H9 (cell line): Measurements from ENCODE around the gene VPREB3. TPM values are rescaled to one million over a fixed set of nuclear protein-coding genes. Genes with fewer than 3 reads are reported as not detected.

Experiments
- DNase-seq: peaks from one replicate; pipeline ENCODE4 v3.0.0-alpha.2; 2017
- H2AFZ ChIP-seq: one replicate; pipeline ENCODE4 v1.6.1; 2013; ENCODE audit warnings: mild to moderate bottlenecking, low read length, control low read depth, moderate library complexity
- H2AK5ac ChIP-seq: 2 replicates; pipeline ENCODE4 v1.6.1; 2013; ENCODE audit warnings: low read length, control low read depth, mixed read lengths; ENCODE audit not compliant: insufficient read length
- H2BK120ac ChIP-seq: one replicate; pipeline ENCODE4 v1.6.1; 2013; ENCODE audit warnings: low read depth, mild to moderate bottlenecking, low read length, control low read depth, inconsistent platforms; ENCODE audit not compliant: poor library complexity, severe bottlenecking
- H2BK12ac ChIP-seq: 2 replicates; pipeline ENCODE4 v1.6.1; 2013; ENCODE audit warnings: low read length, control low read depth, mixed read lengths, low read depth; ENCODE audit not compliant: insufficient read length
- H2BK15ac ChIP-seq: 2 replicates; pipeline ENCODE4 v1.6.1; 2013; ENCODE audit warnings: low read depth, low read length, control low read depth
- H2BK20ac ChIP-seq: one replicate; pipeline ENCODE4 v1.6.1; 2013; ENCODE audit warnings: low read depth, mild to moderate bottlenecking, low read length, control low read depth, inconsistent platforms; ENCODE audit not compliant: poor library complexity, severe bottlenecking
- H2BK5ac ChIP-seq: 2 replicates; pipeline ENCODE4 v1.6.1; 2013; ENCODE audit warnings: low read length, control low read depth, mixed read lengths; ENCODE audit not compliant: insufficient read length
- H3K14ac ChIP-seq: 2 replicates; pipeline ENCODE4 v1.6.1; 2013; ENCODE audit warnings: low read length, control low read depth; ENCODE audit not compliant: insufficient read depth
- H3K18ac ChIP-seq: 2 replicates; pipeline ENCODE4 v1.6.1; 2013; ENCODE audit warnings: low read depth, mild to moderate bottlenecking, mixed read lengths, low read length, control low read depth; ENCODE audit not compliant: insufficient read length
- H3K23ac ChIP-seq: 2 replicates; pipeline ENCODE4 v1.6.1; 2013; ENCODE audit warnings: low read length, control low read depth, mixed read lengths, low read depth; ENCODE audit not compliant: insufficient read length
- H3K23me2 ChIP-seq: 2 replicates; pipeline ENCODE4 v1.6.1; 2013; ENCODE audit warnings: low read depth, mild to moderate bottlenecking, mixed read lengths, low read length, control low read depth; ENCODE audit not compliant: insufficient read length, poor library complexity, severe bottlenecking
- H3K27ac ChIP-seq: 2 replicates; pipeline ENCODE4 v1.5.1; 2013; ENCODE audit warnings: low read length, control low read depth, mixed read lengths, low read depth; ENCODE audit not compliant: insufficient read length
- H3K27me3 ChIP-seq: 2 replicates; pipeline ENCODE4 v1.6.1; 2013; ENCODE audit warnings: low read length, control low read depth, inconsistent platforms; ENCODE audit not compliant: insufficient read depth
- H3K4ac ChIP-seq: 2 replicates; pipeline ENCODE4 v1.6.1; 2013; ENCODE audit warnings: low read depth, mild to moderate bottlenecking, control low read depth, inconsistent platforms, low read length, moderate library complexity
- H3K4me1 ChIP-seq: 2 replicates; pipeline ENCODE4 v1.6.1; 2013; ENCODE audit warnings: low read length, control low read depth, inconsistent platforms; ENCODE audit not compliant: insufficient read depth
- H3K4me2 ChIP-seq: 2 replicates; pipeline ENCODE4 v1.6.1; 2013; ENCODE audit warnings: low read length, control low read depth, mixed read lengths; ENCODE audit not compliant: insufficient read length, insufficient read depth
- H3K56ac ChIP-seq: 2 replicates; pipeline ENCODE4 v1.6.1; 2013; ENCODE audit warnings: low read depth, mild to moderate bottlenecking, mixed read lengths, low read length, control low read depth; ENCODE audit not compliant: insufficient read length
- H3K79me1 ChIP-seq: 2 replicates; pipeline ENCODE4 v1.6.1; 2013; ENCODE audit warnings: low read depth, mild to moderate bottlenecking, moderate library complexity, low read length, control low read depth, inconsistent platforms; ENCODE audit not compliant: insufficient read depth, poor library complexity, severe bottlenecking
- H3K79me2 ChIP-seq: 2 replicates; pipeline ENCODE4 v1.6.1; 2013; ENCODE audit warnings: low read length, control low read depth, inconsistent platforms; ENCODE audit not compliant: insufficient read depth
- H3K9ac ChIP-seq: 2 replicates; pipeline ENCODE4 v1.6.1; 2013; ENCODE audit warnings: low read length, control low read depth, mixed read lengths; ENCODE audit not compliant: insufficient read length; ENCODE audit errors: extremely low read depth
- H3K9me3 ChIP-seq: one replicate; pipeline ENCODE4 v1.6.1; 2013; ENCODE audit warnings: low read depth, low read length, inconsistent platforms; ENCODE audit not compliant: control insufficient read depth
- H3T11ph ChIP-seq: one replicate; pipeline ENCODE4 v1.6.1; 2013; ENCODE audit warnings: mild to moderate bottlenecking, low read length, control low read depth, inconsistent platforms
- H4K20me1 ChIP-seq: one replicate; pipeline ENCODE4 v1.6.1; 2013; ENCODE audit not compliant: control insufficient read depth, insufficient read length, insufficient read depth
- H4K5ac ChIP-seq: 2 replicates; pipeline ENCODE4 v1.6.1; 2013; ENCODE audit warnings: low read depth, mild to moderate bottlenecking, mixed read lengths, low read length, control low read depth; ENCODE audit not compliant: insufficient read length
- H4K8ac ChIP-seq: replicated peaks from 2 replicates; pipeline ENCODE4 v1.6.1; 2013; ENCODE audit warnings: low read length, control low read depth, mixed read lengths, low read depth; ENCODE audit not compliant: insufficient read length
- H4K91ac ChIP-seq: 2 replicates; pipeline ENCODE4 v1.6.1; 2013; ENCODE audit warnings: low read depth, mild to moderate bottlenecking, moderate library complexity, mixed read lengths, low read length, control low read depth; ENCODE audit not compliant: insufficient read length
- H3K27ac Mint-ChIP-seq, 3 experiments: 2 replicates in 2 of 3; 3 replicates in 1 of 3; pipeline ENCODE4 v1.8.0; 2020 to 2021; ENCODE audit warnings: mixed read lengths in 3 of 3, mild to moderate bottlenecking in 1 of 3, moderate library complexity in 1 of 3
- H3K27me3 Mint-ChIP-seq: 2 replicates; pipeline ENCODE4 v1.8.0; 2021; ENCODE audit warnings: low read depth, mild to moderate bottlenecking, moderate library complexity, mixed read lengths
- H3K36me3 Mint-ChIP-seq, 3 experiments: 2 replicates in 2 of 3; 3 replicates in 1 of 3; pipeline ENCODE4 v1.8.0; 2020 to 2021; ENCODE audit warnings: low read depth in 3 of 3, mixed read lengths in 3 of 3; ENCODE audit not compliant: insufficient read depth in 1 of 3
- H3K4me1 Mint-ChIP-seq, 2 experiments: 2 replicates each; pipeline ENCODE4 v1.8.0; 2020; ENCODE audit warnings: mixed read lengths in 2 of 2
- H3K4me3 Mint-ChIP-seq, 2 experiments: 2 replicates in 1 of 2; 3 replicates in 1 of 2; pipeline ENCODE4 v1.8.0; 2020 to 2021; ENCODE audit warnings: mild to moderate bottlenecking in 2 of 2, mixed read lengths in 2 of 2, moderate library complexity in 1 of 2
- H3K9me3 Mint-ChIP-seq, 2 experiments: 2 replicates in 1 of 2; 3 replicates in 1 of 2; pipeline ENCODE4 v1.8.0; 2020; ENCODE audit warnings: mild to moderate bottlenecking in 2 of 2, mixed read lengths in 2 of 2, moderate library complexity in 1 of 2
- CTCF ChIP-seq: fragments of 200-600 bp; sonication (generic); conservative IDR thresholded peaks from 3 replicates; pipeline ENCODE4 v1.8.0; 2021; ENCODE audit warnings: antibody characterized with exemption, mild to moderate bottlenecking
- WGBS: extraction: QIAGEN DNeasy Blood & Tissue Kit; methylation state at CpG from one replicate; pipeline ENCODE4 v1.1.7; 2013; ENCODE audit warnings: missing lambda C conversion rate, low lambda C conversion rate, mixed read lengths; ENCODE audit not compliant: insufficient read length; ENCODE audit errors: extremely low coverage; 5-methylcytosine and 5-hydroxymethylcytosine counted together
- total RNA-seq: library from RNA; stranded (reverse); gene quantifications from 2 replicates; pipeline ENCODE4 v1.2.1, GENCODE V29; 2021

VPREB3 gene
- total RNA-seq, 1 experiment from 2014 or later: 0.50 TPM

- Mint-ChIP-seq H3K4me1 (peaks cover 14 to 30% of the 10 kb centered on the region in 2 experiments), H3K4me3 (peak overlapping the region in 1 of 2 experiments; percentile 67; a peak in 1 of 5 replicates), H3K27ac (no peak overlapping the region), H3K36me3 (no peaks in the 10 kb centered on the region; a peak in 1 of 7 replicates), H3K27me3 (peaks cover 47% of the 10 kb centered on the region), H3K9me3 (no peaks in the 10 kb centered on the region)
- Histone ChIP-seq H2BK15ac (no peak overlapping the region), H2BK120ac (no peak overlapping the region), H2AFZ (no peak overlapping the region), H3K9me3 (no peaks in the 10 kb centered on the region), H2BK12ac (no peak overlapping the region), H3K79me2 (no peaks in the 10 kb centered on the region), H3K14ac (no peak overlapping the region; the same call in 1 of the 2 replicates), H4K8ac (no peak overlapping the region), H3K18ac (no peak overlapping the region), H3T11ph (no peak overlapping the region), H3K4me1 (no peaks in the 10 kb centered on the region; the same call in 1 of the 2 replicates), H3K9ac (no peak overlapping the region), H3K27ac (no peak overlapping the region), H3K79me1 (no peaks in the 10 kb centered on the region), H3K27me3 (peaks cover 9% of the 10 kb centered on the region; the same call in 1 of the 2 replicates), H2BK20ac (no peak overlapping the region), H4K20me1 (no peaks in the 10 kb centered on the region), H3K23me2 (peaks cover 6% of the 10 kb centered on the region), H2AK5ac (no peak overlapping the region), H2BK5ac (no peak overlapping the region), H3K4me2 (no peak overlapping the region), H4K91ac (no peak overlapping the region), H3K23ac (no peak overlapping the region), H4K5ac (no peak overlapping the region), H3K4ac (no peak overlapping the region), H3K56ac (no peak overlapping the region)
- no CpG with 5 or more reads among the region's 2 CpGs for WGBS
- no peak for TF ChIP-seq CTCF
- DNase-seq: no peak
Observed at GRCh38 chr22:23774922-23775436, 20.8 kb upstream of the VPREB3 start.
